ENCODE data around the gene ATP6V1B1.
A peak's percentile ranks its signal among the peaks of the same experiment; 100 is the strongest.
"Not testable (repeated sequence)": the region's sequence is repeated elsewhere in the genome, so short reads cannot be mapped to it uniquely, and the experiment has no call there.

ATP6V1B1 gene

GRCh38 chr2:70999362-70999761 is 63.7 kb downstream of the ATP6V1B1 start:
- TF ChIP-seq ZNF8 (CRISPR knock-in tag; IDR thresholded peaks at IDR 0.05) (no peak), TOX (CRISPR knock-in tag; IDR thresholded peaks at IDR 0.05; ENCODE audit: borderline replicate concordance) (no peak), PATZ1 (CRISPR knock-in tag; IDR thresholded peaks at IDR 0.05; ENCODE audit: borderline replicate concordance) (no peak), TSHZ2 (CRISPR knock-in tag; IDR thresholded peaks at IDR 0.05) (no peak), PPARA (CRISPR knock-in tag; IDR thresholded peaks at IDR 0.05; ENCODE audit: borderline replicate concordance) (no peak), CSDC2 (CRISPR knock-in tag; IDR thresholded peaks at IDR 0.05) (no peak), ISL1 (CRISPR knock-in tag; IDR thresholded peaks at IDR 0.05) (no peak)

GRCh38 chr2:70999931-71000330 is 64.2 kb downstream of the ATP6V1B1 start:
- ATAC-seq: not testable (repeated sequence)

More at GRCh38 chr2:70999362-70999761, 63.7 kb downstream of the ATP6V1B1 start:
- ATAC-seq: no peak

GRCh38 chr2:71000780-71001591 is 65.3 kb downstream of the ATP6V1B1 start:
- ATAC-seq: peak; percentile 93
- TF ChIP-seq CREB5 (CRISPR knock-in tag; IDR thresholded peaks at IDR 0.05; ENCODE audit: low read depth): no peak
- 0 out of 2 replicates have a peak, but pooled peaks have one; percentile 5 for TF ChIP-seq ZNF70 (CRISPR knock-in tag; IDR thresholded peaks at IDR 0.05)

GRCh38 chr2:71001592-71001927 is 65.9 kb downstream of the ATP6V1B1 start:
- no peak; the same call in 2 of the 3 replicates for ATAC-seq
- TF ChIP-seq ARNTL (CRISPR knock-in tag; IDR thresholded peaks at IDR 0.05; ENCODE audit: borderline replicate concordance, low read depth) (no peak), TOX (CRISPR knock-in tag; IDR thresholded peaks at IDR 0.05; ENCODE audit: borderline replicate concordance) (no peak), CSRNP3 (CRISPR knock-in tag; IDR thresholded peaks at IDR 0.05) (no peak), CSDC2 (CRISPR knock-in tag; IDR thresholded peaks at IDR 0.05) (no peak), ZNF565 (CRISPR knock-in tag; conservative IDR thresholded peaks at IDR 0.05; ENCODE audit: low read depth) (no peak), ISL1 (CRISPR knock-in tag; IDR thresholded peaks at IDR 0.05) (no peak), BACH2 (CRISPR knock-in tag; IDR thresholded peaks at IDR 0.05; ENCODE audit: borderline replicate concordance) (no peak), CREB5 (CRISPR knock-in tag; IDR thresholded peaks at IDR 0.05; ENCODE audit: low read depth) (no peak), ZFP3 (CRISPR knock-in tag; IDR thresholded peaks at IDR 0.05) (no peak), OSR1 (CRISPR knock-in tag; IDR thresholded peaks at IDR 0.05) (no peak), TSHZ2 (CRISPR knock-in tag; IDR thresholded peaks at IDR 0.05) (no peak), ZFP30 (CRISPR knock-in tag; IDR thresholded peaks at IDR 0.05) (no peak), ZNF70 (CRISPR knock-in tag; IDR thresholded peaks at IDR 0.05) (no peak), PPARA (CRISPR knock-in tag; IDR thresholded peaks at IDR 0.05; ENCODE audit: borderline replicate concordance) (no peak), ZNF8 (CRISPR knock-in tag; IDR thresholded peaks at IDR 0.05) (no peak)
